SU-DHL-6 (cell line): ENCODE data around the gene ST6GALNAC6.

Experiments used
- CTCF ChIP-seq: fragments of 200-600 bp; sonication (generic); IDR thresholded peaks from one replicate; pipeline ENCODE4 v1.5.1; 2017; ENCODE audit warnings: antibody characterized with exemption, mild to moderate bottlenecking, low read length, moderate library complexity; ENCODE audit not compliant: insufficient read depth, poor library complexity, severe bottlenecking
- EZH2phosphoT487 ChIP-seq: fragments of 200-600 bp; sonication (generic), shearing (Covaris generic); conservative IDR thresholded peaks from 2 replicates; pipeline ENCODE4 v1.6.1; 2018; ENCODE audit warnings: mild to moderate bottlenecking, antibody characterized with exemption, low read length, moderate library complexity, mixed read lengths

GRCh38 chr9:127887792-127888191, 11.6 kb downstream of the ST6GALNAC6 start:
- TF ChIP-seq CTCF (no peak), EZH2phosphoT487 (no peak)
